Ascending aorta (tissue), 2 donors: ENCODE measurements around the gene TSFM. TPM values are rescaled to one million over a fixed set of nuclear protein-coding genes. Genes with fewer than 3 reads are reported as not detected.

Experiments used
- DNase-seq, 2 donors: peaks; one replicate each; pipeline ENCODE4 v3.0.0-alpha.2; 2019; ENCODE audit warnings: low spot score in 2 of 2
- H3K27ac ChIP-seq, 2 donors: fragments of 200-600 bp; sonication (generic); one replicate each; pipeline ENCODE4 v1.5.1; 2016 to 2017; ENCODE audit warnings: mild to moderate bottlenecking in 1 of 2
- H3K27me3 ChIP-seq: fragments of 200-600 bp; sonication (generic); one replicate; pipeline ENCODE4 v1.5.1; 2017
- H3K36me3 ChIP-seq, 2 donors: fragments of 200-600 bp; sonication (generic); one replicate each; pipeline ENCODE4 v1.5.1; 2016
- H3K4me1 ChIP-seq, 2 donors: fragments of 200-600 bp; sonication (generic); one replicate each; pipeline ENCODE4 v1.5.1; 2016 to 2017; ENCODE audit warnings: mild to moderate bottlenecking in 1 of 2
- H3K4me3 ChIP-seq, 2 donors: fragments of 200-600 bp; sonication (generic); one replicate each; pipeline ENCODE4 v1.5.1; 2016 to 2017; ENCODE audit warnings: mild to moderate bottlenecking in 1 of 2
- H3K9me3 ChIP-seq, 2 donors: fragments of 200-600 bp; sonication (generic); one replicate each; pipeline ENCODE4 v1.5.1; 2016
- intact Hi-C: fragments of 100-400 bp; cut with DNase I; formaldehyde crosslinking; loops from one replicate; pipeline ENCODE4 v1.15.1; 2023
- total RNA-seq: library from RNA; depleted of rRNA; stranded (reverse); fragments of >200 nt; gene quantifications from one replicate; pipeline ENCODE4 v1.1.0, GENCODE V29; 2016
- TF ChIP-seq, protein P1 (sequence below), 3 experiments: fragments of 200-600 bp in 2 of 3; fragments of 450-650 bp in 1 of 3; sonication (generic) in 2 of 3; IDR thresholded peaks; one replicate each; pipeline ENCODE4 v1.5.1; 2016 to 2019; ENCODE audit warnings: antibody characterized with exemption in 3 of 3, mild to moderate bottlenecking in 1 of 3, moderate library complexity in 1 of 3

The TSFM gene
- total RNA-seq, 1 donor from 2014 or later, result 46.8 TPM

DNA sequence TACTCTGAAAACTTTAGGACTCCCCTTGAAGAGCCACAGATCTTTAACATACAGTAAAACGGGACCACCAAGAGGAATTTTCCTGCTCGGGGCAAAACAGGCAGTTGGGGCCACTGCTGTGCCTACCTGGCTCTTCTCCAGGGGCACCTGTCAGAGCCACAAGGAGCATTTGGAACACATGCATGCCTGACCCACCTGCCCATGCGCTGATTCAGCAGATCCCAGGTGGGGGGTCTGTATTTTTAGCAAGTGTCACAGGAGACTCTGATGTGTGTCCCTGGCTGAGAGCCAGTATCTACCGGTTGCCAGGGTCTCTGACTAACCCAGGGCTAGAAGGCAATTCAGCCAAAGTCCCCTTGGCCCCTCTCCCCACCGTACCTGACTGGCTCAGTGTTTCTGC is 57.4 kb downstream of the TSFM start:
- DNase-seq, result no peak
- H3K4me3 ChIP-seq, result peak overlapping the region; percentile 29 to 94
- H3K27ac ChIP-seq, result peak overlapping the region; percentile 73 to 100
- no peaks in the 10 kb centered on the region for H3K9me3 ChIP-seq
- intact Hi-C loops, result loop anchor here (5.0 kb wide), 1 partner anchor 38 kb away; no protein-coding TSS in a partner anchor
- no peaks in the 10 kb centered on the region for H3K36me3 ChIP-seq
- no peaks in the 10 kb centered on the region for H3K27me3 ChIP-seq
- H3K4me1 ChIP-seq, result peaks cover 61 to 93% of the 10 kb centered on the region in 2 donors
- TF ChIP-seq, protein P1, sequence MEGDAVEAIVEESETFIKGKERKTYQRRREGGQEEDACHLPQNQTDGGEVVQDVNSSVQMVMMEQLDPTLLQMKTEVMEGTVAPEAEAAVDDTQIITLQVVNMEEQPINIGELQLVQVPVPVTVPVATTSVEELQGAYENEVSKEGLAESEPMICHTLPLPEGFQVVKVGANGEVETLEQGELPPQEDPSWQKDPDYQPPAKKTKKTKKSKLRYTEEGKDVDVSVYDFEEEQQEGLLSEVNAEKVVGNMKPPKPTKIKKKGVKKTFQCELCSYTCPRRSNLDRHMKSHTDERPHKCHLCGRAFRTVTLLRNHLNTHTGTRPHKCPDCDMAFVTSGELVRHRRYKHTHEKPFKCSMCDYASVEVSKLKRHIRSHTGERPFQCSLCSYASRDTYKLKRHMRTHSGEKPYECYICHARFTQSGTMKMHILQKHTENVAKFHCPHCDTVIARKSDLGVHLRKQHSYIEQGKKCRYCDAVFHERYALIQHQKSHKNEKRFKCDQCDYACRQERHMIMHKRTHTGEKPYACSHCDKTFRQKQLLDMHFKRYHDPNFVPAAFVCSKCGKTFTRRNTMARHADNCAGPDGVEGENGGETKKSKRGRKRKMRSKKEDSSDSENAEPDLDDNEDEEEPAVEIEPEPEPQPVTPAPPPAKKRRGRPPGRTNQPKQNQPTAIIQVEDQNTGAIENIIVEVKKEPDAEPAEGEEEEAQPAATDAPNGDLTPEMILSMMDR (IDR thresholded peaks at IDR 0.05), result no peak

DNA sequence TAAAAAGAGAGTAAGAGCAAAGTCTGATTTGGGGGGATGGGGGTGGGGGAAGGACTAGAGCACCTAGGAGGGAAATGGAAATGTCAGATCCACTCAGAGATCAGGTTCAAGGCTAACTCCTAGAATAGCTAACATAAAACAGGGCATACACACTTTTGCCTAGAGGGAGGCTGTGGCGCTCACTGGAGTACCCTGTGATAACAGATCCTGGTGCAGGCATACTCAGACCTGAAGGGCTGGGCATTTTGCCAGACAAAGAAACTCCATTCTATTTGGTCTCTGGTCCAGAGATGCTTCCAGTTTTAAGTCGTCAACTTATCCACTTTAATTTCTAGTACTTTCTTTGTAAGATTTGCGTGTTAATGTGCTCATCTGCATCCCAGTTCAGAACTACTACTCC is 58.1 kb downstream of the TSFM start:
- no peak for DNase-seq
- TF ChIP-seq, protein P1 (IDR thresholded peaks at IDR 0.05), result no peak
- Histone ChIP-seq H3K4me1 (peaks cover 55 to 86% of the 10 kb centered on the region in 2 donors), H3K36me3 (no peaks in the 10 kb centered on the region), H3K27me3 (no peaks in the 10 kb centered on the region), H3K9me3 (no peaks in the 10 kb centered on the region), H3K27ac (peak overlapping the region; percentile 73 to 100), H3K4me3 (peak overlapping the region in 1 of 2 donors; percentile 94)
- intact Hi-C loops, result loop anchor here (5.0 kb wide), 1 partner anchor 38 kb away; no protein-coding TSS in a partner anchor

- intact Hi-C loops, result loop anchor here (5.0 kb wide), 1 partner anchor 39 kb away; no protein-coding TSS in a partner anchor
- no peaks in the 10 kb centered on the region for H3K27me3 ChIP-seq
- DNase-seq, result no peak
- TF ChIP-seq, protein P1 (IDR thresholded peaks at IDR 0.05), result no peak
- H3K9me3 ChIP-seq, result no peaks in the 10 kb centered on the region
- H3K36me3 ChIP-seq, result no peaks in the 10 kb centered on the region
- peak overlapping the region in 1 of 2 donors; percentile 94 for H3K4me3 ChIP-seq
- H3K27ac ChIP-seq, result peak overlapping the region; percentile 73 to 100
- peaks cover 48 to 79% of the 10 kb centered on the region in 2 donors for H3K4me1 ChIP-seq
These were observed 58.9 kb downstream of the TSFM start for GRCh38 chr12:57841445-57841844.

- Histone ChIP-seq H3K27me3 (no peaks in the 10 kb centered on the region), H3K9me3 (no peaks in the 10 kb centered on the region), H3K36me3 (no peaks in the 10 kb centered on the region), H3K4me1 (peaks cover 40 to 71% of the 10 kb centered on the region in 2 donors), H3K27ac (peak overlapping the region; percentile 98 to 100), H3K4me3 (peak overlapping the region; percentile 94 to 96)
- intact Hi-C loops, result loop anchor here (5.0 kb wide), 1 partner anchor 40 kb away; no protein-coding TSS in a partner anchor
- TF ChIP-seq, protein P1 (IDR thresholded peaks at IDR 0.05), result no peak
- DNase-seq, result no peak
These were observed 60.0 kb downstream of the TSFM start for GRCh38 chr12:57842342-57843294.

GRCh38 chr12:57844709-57845477 is 62.3 kb downstream of the TSFM start:
- H3K36me3 ChIP-seq, result no peaks in the 10 kb centered on the region
- peak; percentile 55 to 94 for DNase-seq
- no peaks in the 10 kb centered on the region for H3K27me3 ChIP-seq
- no peaks in the 10 kb centered on the region for H3K9me3 ChIP-seq
- H3K4me1 ChIP-seq, result peaks cover 24 to 48% of the 10 kb centered on the region in 2 donors
- H3K27ac ChIP-seq, result peak overlapping the region; percentile 98 to 100
- intact Hi-C loops, result loop anchor here (1.0 to 5.0 kb wide), 2 partner anchors 43 to 51 kb away; no protein-coding TSS in a partner anchor
- H3K4me3 ChIP-seq, result peak overlapping the region; percentile 94 to 96
- TF ChIP-seq, protein P1 (IDR thresholded peaks at IDR 0.05), result peak in 1 of 3 experiments; percentile 2
